HG02970 (cell line): ENCODE results near the gene TECPR1.

ENCODE experiments used
- ATAC-seq: cut with Tn5 transposase; IDR thresholded peaks from one replicate; pipeline ENCODE4 v1.9.1; 2021; ENCODE audit warnings: mild to moderate bottlenecking, moderate library complexity, moderate number of reproducible peaks; ENCODE audit not compliant: unreplicated experiment, low FRiP score

Gene TECPR1

DNA sequence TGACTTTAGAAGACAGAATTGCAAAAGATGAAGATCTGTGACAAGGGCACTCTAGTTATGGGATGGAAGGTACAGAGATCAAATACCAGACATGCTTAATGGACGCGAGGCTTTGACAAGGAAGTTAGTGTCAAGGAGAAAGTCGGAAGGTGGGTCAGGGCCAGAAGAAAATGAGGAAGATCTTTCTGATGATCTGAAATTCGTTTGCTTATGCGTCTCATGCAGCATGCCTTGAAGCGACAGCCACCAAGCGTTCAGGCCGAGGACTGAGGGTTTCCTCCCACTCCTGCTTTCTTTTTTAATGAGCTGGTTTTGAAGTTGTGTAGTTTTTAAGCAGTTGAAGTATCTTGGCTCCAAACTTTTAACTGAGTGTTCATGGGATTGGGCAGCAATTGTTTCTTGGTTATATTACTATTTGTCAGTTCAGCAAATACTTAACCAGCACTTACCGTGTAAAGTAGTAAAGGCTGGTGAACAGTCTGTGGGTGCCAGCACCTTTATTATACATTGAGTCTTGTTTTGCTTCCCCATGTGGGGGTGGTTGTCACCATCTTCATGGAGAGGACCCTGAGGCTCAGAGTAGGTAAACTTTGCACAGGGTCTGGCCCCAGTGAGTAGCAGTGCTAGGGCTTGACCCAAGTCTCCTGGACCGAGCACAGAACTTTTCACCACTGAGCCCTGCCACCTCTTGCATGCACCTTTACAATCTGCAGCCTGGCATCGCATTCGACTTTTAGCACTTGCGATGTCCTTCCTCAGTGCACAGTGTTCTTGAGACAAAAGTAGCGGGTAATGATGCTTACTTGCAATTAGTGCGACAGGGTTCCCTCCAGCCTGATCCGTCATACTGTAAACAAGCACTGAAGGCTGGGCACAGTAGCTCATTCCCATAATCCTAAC lies 55.1 kb downstream of the TECPR1 start:
- no peak for ATAC-seq

DNA sequence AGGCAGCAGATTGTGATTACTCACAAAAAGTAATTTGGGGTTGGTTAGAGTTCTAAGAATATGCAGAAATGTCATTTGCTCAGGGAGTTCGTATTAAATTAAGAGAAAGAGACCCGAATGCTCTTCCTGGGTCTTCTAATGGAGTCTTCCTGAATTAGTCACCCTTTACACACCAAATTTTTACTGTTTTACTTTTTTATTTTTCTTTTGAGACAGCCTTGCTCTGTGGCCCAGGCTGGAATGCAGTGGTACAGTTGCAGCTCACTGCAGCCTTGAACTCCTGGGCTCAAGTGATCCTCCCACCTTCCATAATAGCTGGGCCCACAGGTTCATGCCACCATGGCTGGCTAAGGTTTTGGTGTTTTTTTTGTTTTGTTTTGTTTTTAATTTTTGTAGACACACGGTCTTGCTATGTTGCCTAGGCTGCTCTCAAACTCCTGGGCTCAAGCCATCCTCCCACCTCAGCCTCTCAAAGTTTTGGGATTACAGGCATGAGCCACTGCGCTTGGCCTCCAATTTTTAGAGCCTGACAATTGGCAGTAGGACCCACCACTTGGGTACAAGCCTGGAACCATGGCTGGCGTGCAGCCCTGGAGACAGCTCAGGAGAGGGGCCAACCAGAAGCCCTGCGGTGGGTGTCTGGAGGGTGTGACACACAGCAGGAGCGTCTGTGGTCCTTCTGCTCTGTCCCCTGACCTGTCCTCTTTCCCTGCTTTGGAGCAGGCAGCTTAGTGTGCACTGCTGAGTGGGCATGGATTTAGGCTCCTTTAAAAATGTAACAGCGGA lies 57.2 kb downstream of the TECPR1 start:
- ATAC-seq, result no peak

DNA sequence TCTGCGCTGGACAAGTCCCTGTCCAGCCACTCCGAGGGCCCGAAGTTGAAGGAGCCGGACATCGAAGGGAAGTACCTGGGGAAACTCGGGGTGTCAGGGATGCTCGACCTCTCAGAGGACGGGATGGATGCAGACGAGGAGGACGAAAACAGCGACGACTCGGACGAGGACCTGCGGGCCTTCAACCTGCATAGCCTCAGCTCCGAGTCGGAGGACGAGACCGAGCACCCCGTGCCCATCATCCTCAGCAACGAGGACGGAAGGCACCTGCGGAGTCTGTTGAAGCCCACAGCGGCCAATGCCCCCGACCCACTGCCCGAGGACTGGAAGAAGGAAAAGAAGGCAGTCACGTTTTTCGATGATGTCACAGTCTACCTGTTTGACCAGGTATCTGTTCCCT lies 57.8 kb downstream of the TECPR1 start:
- ATAC-seq, result no peak

DNA sequence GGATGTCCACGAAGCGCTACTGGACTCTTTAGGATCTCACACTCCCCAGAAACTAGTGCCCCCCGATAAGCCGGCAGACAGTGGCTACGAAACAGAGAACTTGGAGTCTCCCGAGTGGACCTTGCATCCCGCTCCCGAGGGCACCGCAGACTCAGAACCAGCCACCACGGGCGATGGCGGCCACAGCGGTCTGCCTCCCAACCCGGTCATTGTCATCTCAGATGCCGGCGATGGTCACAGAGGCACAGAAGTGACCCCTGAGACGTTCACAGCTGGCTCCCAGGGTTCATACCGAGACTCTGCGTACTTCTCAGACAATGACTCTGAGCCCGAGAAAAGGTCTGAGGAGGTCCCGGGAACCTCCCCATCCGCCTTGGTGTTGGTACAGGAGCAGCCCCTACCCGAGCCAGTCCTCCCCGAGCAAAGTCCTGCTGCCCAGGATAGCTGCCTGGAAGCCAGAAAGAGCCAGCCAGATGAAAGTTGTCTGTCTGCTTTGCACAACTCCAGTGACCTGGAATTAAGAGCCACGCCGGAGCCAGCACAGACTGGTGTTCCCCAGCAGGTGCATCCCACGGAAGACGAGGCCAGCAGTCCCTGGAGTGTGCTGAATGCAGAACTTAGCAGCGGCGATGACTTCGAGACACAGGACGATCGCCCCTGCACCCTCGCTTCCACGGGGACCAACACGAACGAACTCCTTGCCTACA lies 58.4 kb downstream of the TECPR1 start:
- ATAC-seq, result no peak

DNA sequence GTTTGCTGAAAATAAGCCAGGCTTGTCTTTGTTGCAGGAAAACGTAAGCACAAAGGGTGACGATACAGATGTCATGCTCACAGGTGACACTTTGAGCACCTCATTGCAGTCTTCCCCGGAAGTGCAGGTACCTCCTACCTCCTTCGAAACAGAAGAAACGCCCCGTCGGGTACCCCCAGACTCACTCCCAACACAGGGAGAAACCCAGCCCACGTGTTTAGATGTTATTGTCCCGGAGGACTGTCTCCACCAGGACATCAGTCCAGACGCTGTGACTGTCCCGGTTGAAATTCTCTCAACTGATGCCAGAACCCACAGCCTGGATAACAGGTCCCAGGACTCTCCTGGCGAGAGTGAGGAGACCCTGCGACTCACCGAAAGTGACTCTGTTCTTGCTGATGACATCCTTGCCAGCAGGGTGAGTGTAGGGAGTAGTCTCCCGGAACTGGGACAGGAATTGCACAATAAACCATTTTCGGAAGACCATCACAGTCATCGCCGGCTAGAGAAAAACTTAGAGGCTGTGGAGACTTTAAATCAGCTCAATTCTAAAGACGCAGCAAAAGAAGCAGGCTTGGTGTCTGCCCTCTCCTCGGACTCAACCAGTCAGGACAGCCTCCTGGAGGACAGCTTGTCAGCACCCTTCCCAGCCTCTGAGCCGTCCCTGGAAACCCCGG lies 59.1 kb downstream of the TECPR1 start:
- ATAC-seq, result no peak

DNA sequence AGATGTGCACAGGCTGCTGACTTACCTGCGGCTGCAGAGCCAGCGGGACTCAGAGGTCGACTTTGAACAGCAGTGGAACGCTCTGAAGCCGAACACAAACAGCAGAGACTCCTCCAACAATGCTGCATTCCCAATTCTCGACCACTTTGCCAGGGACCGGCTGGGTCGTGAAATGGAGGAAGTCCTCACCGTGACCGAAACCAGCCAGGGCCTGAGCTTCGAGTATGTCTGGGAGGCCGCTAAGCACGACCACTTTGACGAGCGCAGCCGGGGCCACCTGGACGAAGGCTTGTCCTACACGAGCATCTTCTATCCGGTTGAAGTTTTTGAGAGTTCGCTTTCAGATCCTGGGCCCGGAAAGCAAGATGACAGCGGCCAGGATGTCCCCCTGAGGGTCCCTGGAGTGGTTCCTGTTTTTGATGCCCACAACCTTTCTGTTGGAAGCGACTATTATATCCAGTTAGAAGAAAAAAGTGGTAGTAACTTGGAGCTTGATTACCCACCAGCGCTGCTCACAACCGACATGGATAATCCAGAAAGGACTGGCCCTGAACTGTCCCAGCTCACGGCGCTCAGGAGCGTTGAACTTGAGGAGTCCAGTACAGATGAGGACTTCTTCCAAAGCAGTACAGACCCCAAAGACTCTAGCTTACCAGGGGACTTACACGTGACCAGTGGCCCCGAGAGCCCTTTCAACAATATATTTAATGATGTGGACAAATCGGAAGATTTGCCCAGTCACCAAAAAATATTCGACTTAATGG lies 60.2 kb downstream of the TECPR1 start:
- no peak for ATAC-seq

DNA sequence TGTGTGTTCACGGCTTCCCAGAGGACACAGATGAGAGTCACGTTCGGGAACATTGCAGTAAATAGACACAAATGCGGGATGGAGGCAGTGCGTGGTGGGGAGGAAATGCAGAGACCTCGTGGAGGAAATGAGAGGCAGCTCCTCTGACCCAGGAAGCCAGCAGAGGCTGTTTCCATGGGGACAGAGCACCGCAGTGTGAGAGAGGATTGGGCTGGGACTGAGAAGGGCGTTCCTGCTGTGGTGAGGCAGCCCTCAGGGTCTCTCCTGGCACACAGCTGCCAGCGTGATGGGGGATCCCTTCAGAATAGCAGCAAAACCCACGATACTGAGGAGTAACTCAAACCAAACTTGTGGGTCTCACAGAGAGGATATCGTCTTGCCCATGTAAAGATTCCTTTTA lies 62.5 kb downstream of the TECPR1 start:
- no peak for ATAC-seq

DNA sequence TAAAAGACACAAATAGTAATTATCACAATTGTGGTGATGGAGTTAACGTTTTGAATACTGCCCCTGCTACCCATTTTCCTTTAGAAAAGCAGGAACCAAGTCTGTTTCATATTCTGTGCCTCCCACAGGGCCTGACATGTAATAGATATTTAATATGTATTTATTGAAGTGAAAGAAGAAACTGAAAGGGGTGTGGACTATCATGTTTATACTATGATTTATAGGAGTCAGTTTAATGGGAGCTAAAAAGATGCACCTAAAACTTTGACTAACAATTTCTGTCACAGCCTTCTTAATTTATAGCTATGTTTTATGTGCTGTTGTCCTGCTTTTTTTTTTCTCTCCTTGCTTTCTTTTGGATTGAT lies 64.9 kb downstream of the TECPR1 start:
- ATAC-seq, result no peak

DNA sequence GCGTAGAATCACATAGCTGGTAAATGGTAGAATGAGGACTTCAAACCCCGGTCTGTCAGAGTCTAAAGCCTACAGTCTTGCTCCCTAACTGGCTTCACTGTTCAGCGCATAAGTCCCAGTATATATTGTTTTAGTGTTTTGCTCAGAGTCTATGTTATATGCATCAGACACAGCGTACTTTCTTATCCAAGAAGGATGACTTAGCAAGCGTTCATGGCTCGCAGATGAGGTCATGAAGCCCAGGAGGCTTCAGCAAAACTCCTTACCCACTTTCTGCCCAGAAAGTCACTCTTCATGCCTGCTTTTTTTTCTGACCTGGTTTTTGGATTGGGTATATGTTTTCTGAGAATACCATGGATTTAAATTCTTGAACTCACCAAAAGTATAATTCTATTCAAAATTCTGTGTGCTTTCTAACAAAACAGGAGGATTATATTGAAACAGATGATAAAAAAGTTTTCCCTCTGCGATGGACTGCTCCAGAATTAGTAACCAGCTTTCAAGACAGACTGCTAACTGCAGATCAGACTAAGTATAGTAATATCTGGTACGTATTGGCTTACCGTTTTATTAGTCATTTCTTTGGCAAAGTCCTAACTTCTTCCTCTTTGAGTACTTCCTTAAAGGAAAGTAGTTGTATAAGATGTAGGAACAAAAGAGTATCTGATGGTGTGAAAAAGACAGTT lies 65.4 kb downstream of the TECPR1 start:
- ATAC-seq, result no peak

DNA sequence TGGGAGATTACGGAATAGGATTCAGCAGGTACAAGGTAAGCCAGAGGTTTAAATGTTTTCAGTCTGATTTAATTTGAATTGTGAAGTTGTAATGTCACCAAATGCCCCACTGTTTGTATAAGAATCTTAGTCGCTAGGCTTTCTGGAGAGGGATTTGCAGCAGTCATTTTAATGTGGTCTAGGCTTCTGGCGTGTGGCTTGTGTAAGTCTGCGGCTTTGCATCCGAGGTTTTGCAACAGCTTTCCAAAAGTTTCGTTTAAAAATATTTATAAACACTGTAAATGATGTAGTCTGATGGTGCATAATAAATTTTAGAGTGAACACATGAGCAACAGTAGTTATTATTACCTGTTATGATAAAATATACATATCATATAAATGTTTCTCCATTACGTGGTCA lies 66.9 kb downstream of the TECPR1 start:
- no peak for ATAC-seq

DNA sequence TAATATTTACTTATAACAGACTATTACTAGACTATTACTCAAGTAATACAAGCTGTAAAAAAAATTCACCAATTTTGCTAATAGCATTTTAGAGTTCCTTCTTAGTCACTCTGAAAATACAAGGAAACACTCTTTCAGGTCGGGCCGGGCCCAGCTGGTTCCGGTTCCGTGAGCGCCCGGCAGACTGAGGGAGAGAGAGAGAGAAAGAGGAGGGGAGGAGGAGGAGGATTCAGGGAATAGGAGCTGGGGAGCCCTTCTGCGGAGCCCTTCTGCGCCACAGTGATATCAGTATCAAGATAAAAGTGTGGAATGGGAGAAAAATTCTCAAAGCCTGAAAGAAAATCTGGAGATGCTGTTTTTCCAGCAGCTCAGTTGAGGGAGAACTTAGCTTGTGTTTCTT lies 71.3 kb downstream of the TECPR1 start:
- ATAC-seq, result no peak

DNA sequence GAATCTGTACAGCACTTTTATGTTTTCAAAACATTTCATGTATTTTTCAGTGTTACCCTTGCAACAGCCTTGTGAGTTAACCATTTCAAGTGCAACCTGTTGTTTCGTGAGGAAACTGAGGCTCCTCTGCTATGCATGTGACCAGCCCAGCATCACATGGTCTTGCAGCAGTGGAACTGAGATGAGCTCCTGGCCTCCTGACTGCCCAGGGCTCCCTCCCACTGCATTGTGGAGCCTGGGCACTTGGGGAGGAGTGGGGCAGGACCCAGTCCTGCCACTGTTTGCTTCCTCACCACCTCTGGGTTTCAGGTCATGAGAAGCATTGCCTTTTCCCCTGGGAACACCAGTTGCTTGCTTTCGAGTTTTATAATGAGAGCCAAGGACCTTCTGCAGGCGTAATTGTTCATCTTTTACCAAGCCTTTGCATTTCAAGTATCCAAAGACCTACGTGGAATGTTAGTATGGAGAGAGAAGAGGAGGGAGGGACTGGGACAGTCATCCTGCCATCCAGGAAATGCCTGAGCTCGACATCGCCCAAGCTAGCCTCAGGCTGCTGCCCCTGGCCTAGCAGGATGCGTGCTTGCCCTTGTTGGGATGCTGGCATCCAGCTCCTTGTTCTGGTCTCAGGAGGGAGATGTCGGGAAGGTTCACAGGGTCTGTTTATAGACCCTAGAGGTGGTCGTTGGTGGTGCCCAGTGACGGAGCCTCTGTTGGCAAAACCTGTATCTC lies 73.1 kb downstream of the TECPR1 start:
- no peak for ATAC-seq

DNA sequence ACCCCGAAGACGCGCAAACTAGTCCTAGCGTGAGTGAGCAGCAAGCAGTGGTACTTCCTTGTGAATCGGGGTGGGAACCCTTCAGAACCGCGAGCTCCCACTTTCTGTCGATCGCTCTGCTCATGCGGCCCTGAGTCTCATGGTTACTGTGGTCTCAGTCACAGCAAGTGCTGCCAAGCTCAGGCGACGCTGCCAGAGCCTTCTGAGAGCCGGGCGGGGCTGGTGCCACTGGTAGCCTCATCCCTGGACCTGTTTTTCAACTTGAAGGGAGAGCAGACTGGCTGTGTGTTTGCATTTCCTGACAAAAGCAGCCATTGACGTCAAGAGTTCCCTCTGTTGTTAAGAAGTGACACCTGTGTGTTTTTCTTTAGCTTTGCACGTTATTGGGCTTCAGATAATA lies 73.7 kb downstream of the TECPR1 start:
- no peak for ATAC-seq

DNA sequence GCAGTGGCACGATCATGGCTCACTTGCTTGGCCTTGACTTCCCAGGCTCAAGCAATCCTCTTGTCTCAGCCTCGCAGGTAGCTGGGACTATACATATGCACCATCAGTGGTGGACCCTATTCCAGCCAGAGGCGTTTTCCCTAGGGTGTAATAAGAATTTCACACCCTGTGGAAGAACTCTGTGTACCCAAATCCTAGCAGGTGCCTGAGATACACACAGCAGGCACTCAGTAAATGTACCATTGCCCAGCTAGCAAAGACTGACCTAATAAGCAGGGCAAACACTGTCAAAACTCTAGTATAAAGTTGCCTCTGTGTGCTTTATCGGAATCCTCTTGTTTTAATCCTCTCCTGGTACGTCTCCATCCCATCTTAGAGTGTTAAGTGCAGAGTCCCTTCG lies 74.5 kb downstream of the TECPR1 start:
- ATAC-seq, result no peak

DNA sequence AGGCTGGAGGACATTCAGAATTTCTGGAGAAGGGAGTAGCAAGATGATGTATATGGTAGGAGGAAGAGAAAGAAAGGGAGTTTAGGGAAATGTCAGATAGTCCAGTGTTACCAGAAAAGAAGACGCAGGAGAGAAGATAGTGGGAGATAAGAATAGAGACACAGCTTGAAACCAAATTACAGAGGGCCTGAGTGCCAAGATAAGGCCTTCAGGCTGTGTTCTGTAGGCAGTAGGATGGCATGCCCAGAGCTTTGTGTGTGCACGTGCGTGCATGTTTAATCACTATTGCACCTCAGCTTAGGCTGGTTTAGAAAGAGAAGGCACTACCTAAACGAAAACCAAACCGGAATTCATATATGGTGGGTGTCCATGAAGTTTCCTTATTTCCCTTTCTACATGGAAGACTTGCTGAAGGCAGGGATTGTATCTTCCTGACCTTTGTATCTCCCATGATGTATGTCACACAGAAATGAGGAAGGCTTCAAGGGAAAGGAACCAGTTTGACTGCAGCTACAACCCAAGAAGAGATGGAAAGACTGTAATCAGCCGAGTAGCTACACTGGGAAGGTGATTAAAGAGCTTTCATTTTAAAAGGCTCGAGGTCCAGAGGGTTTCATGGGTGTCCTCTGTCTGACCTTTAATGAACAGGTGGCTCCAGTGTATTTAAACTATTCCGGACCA lies 76.6 kb downstream of the TECPR1 start:
- no peak for ATAC-seq

DNA sequence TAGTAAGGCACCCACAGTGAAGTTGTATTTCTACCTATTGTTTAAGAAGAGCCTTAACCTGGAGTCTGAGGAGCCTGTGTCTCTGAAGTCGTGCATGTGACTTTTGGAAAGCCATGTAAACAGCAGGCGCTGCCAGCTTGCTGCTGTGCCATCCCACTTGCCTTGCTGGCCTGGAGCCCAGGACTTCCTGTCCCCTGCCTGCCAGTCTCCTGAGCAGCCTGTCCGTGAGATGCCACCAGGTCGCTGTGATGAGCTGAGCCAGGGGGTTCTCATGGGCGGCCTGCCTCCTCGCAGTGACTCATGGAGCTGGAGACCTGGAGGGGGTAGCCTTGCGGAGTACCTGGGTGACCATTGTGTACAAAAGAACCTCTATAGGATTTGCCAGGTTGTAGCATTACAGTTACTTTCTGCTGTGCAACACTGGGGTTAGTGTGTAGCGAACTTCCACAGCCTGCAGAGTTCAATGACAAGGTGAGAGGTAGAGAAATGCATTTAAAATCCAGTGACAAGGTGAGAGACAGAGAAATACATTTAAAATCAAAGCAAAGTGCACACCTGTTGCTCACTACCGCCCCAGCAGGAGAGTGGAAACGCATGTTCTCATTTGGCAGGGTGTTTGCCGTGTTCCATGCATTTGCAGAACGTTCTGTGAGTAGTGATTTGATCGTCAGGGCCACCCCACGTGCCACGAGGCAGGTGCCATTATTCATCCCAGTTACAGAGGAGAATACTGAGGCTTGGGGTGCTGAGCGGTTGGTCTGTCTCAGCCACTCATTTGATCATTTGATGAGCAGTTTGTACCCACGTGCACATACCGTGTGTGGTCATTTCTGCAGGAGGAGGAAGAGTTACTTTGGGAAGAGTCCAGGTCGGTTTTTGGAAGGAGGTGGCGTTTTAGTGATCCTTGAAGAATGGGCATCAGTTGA lies 77.4 kb downstream of the TECPR1 start:
- no peak for ATAC-seq

DNA sequence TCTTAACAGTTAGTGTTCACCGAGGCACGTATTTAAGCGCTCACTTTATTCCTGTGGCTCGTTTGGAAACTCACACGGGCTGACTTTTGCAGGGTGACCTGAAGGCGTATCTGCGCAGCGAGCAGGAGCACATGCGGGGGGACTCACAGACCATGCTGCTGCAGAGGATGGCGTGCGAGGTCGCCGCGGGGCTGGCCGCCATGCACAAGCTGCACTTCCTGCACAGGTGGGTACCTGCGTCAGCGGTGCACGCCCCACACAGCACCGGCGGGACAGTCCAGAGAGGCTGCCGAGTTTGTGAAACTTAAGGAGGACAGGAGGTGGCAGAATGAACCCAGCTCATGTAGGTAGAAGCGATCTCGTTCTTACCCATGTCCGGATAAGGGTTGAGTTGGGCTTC lies 80.6 kb downstream of the TECPR1 start:
- ATAC-seq, result no peak
